Parathyroid adenoma (tissue), 2 donors: ENCODE data around the gene GRIK4.

Experiments used
- H2AFZ ChIP-seq: fragments of 300-600 bp; sonication (generic); one replicate; pipeline ENCODE4 v1.7.0; 2017; ENCODE audit warnings: antibody characterized with exemption, mild to moderate bottlenecking
- H3K27ac ChIP-seq: fragments of 300-600 bp; sonication (generic); one replicate; pipeline ENCODE4 v1.7.0; 2017
- H3K27me3 ChIP-seq: fragments of 300-600 bp; sonication (generic); one replicate; pipeline ENCODE4 v1.7.0; 2017; ENCODE audit warnings: low read length; ENCODE audit not compliant: control insufficient read depth, insufficient read depth
- H3K36me3 ChIP-seq: fragments of 300-600 bp; sonication (generic); one replicate; pipeline ENCODE4 v1.7.0; 2017; ENCODE audit warnings: low read length; ENCODE audit not compliant: control insufficient read depth, insufficient read depth
- H3K4me1 ChIP-seq: fragments of 300-600 bp; sonication (generic); one replicate; pipeline ENCODE4 v1.7.0; 2017; ENCODE audit warnings: control low read depth
- H3K4me2 ChIP-seq: fragments of 300-600 bp; sonication (generic); one replicate; pipeline ENCODE4 v1.7.0; 2017; ENCODE audit warnings: low read length
- H3K4me3 ChIP-seq: fragments of 300-600 bp; sonication (generic); one replicate; pipeline ENCODE4 v1.7.0; 2017; ENCODE audit warnings: low read depth, low read length
- H3K79me2 ChIP-seq: fragments of 300-600 bp; sonication (generic); one replicate; pipeline ENCODE4 v1.7.0; 2017; ENCODE audit warnings: control low read depth
- H3K9ac ChIP-seq: fragments of 300-600 bp; sonication (generic); one replicate; pipeline ENCODE4 v1.7.0; 2017; ENCODE audit warnings: mild to moderate bottlenecking
- H3K9me3 ChIP-seq: fragments of 300-600 bp; sonication (generic); one replicate; pipeline ENCODE4 v1.7.0; 2017; ENCODE audit warnings: low read length; ENCODE audit not compliant: control insufficient read depth
- TF ChIP-seq, protein P1 (sequence below): fragments of 300-600 bp; sonication (generic); IDR thresholded peaks from one replicate; pipeline ENCODE4 v1.7.0; 2017; ENCODE audit warnings: antibody characterized with exemption, mild to moderate bottlenecking
- donor health status: primary hyperparathyroidism.

The GRIK4 gene

GRCh38 chr11:120471131-120471530 is 40.4 kb upstream of the GRIK4 start:
- Histone ChIP-seq H3K79me2 (peaks cover 2% of the 10 kb centered on the region), H3K27me3 (no peaks in the 10 kb centered on the region), H3K4me2 (no peak overlapping the region), H3K27ac (no peak overlapping the region), H3K4me3 (no peak overlapping the region), H3K9ac (no peak overlapping the region), H3K9me3 (no peaks in the 10 kb centered on the region), H2AFZ (no peak overlapping the region), H3K36me3 (no peaks in the 10 kb centered on the region), H3K4me1 (no peaks in the 10 kb centered on the region)
- TF ChIP-seq, protein P1, sequence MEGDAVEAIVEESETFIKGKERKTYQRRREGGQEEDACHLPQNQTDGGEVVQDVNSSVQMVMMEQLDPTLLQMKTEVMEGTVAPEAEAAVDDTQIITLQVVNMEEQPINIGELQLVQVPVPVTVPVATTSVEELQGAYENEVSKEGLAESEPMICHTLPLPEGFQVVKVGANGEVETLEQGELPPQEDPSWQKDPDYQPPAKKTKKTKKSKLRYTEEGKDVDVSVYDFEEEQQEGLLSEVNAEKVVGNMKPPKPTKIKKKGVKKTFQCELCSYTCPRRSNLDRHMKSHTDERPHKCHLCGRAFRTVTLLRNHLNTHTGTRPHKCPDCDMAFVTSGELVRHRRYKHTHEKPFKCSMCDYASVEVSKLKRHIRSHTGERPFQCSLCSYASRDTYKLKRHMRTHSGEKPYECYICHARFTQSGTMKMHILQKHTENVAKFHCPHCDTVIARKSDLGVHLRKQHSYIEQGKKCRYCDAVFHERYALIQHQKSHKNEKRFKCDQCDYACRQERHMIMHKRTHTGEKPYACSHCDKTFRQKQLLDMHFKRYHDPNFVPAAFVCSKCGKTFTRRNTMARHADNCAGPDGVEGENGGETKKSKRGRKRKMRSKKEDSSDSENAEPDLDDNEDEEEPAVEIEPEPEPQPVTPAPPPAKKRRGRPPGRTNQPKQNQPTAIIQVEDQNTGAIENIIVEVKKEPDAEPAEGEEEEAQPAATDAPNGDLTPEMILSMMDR = no peak

DNA sequence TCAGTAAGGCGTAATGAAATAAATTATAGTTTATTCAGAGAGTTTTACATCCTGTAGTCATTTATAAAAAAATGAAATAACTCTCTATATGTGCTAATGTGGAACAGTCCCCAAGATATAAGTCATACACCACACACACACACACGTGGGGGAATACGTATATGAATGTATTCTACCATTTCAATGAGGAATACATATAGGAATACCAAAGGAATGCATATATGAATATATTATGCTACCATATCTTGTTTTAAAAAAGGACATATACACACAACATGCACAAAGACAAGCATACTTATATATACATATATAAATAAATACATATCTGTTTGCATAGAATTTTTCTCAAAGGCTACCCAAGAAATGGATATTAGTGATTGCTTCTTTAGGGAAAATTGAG is 39.6 kb upstream of the GRIK4 start:
- Histone ChIP-seq H3K27ac (no peak overlapping the region), H3K27me3 (no peaks in the 10 kb centered on the region), H3K36me3 (no peaks in the 10 kb centered on the region), H2AFZ (no peak overlapping the region), H3K4me2 (no peak overlapping the region), H3K9ac (no peak overlapping the region), H3K79me2 (peaks cover 2% of the 10 kb centered on the region), H3K4me3 (no peak overlapping the region), H3K4me1 (no peaks in the 10 kb centered on the region), H3K9me3 (no peaks in the 10 kb centered on the region)
- TF ChIP-seq, protein P1 = no peak

DNA sequence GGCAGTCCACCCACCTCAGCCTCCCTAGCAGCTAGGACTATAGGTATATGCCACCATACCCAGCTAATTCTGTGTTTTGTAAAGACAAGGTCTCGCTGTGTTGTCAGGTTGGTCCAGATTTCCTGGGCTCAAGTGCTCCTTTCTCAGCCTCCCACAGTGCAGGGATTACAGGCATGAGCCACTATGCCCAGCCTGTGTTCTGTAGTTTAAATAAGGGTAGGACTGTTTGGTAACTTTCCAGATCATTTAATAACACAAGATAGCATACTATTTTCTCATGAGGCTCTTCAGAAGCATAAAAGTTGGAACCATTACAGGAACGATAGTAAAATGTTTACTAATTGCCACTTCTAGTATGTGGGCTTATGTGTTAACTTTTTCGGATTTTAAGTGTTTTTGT is 38.0 kb upstream of the GRIK4 start:
- Histone ChIP-seq H3K27ac (no peak overlapping the region), H3K36me3 (no peaks in the 10 kb centered on the region), H3K4me1 (no peaks in the 10 kb centered on the region), H3K79me2 (peaks cover 2% of the 10 kb centered on the region), H3K4me2 (no peak overlapping the region), H2AFZ (no peak overlapping the region), H3K9ac (no peak overlapping the region), H3K27me3 (no peaks in the 10 kb centered on the region), H3K9me3 (no peaks in the 10 kb centered on the region), H3K4me3 (no peak overlapping the region)
- TF ChIP-seq, protein P1 = no peak

DNA sequence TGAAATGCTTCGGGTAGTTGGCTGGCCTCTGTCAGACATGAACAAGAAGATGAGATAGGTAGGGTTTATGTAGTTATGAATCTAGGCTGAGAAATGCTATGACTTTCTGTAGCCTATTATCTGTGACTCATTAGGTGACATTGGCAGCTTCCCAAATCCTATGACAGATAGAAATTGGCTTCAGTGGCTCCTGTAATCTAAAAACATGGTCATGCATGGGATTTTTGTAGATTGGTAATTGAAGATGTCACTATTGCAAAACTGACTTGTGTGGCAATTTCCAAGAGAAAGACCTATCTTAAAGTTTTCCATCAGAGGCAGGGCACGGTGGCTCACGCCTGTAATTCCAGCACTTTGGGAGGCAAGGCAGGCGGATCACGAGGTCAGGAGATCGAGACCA is 29.4 kb upstream of the GRIK4 start:
- TF ChIP-seq, protein P1 = no peak
- H2AFZ ChIP-seq = no peak overlapping the region
- H3K4me2 ChIP-seq = no peak overlapping the region
- no peaks in the 10 kb centered on the region for H3K36me3 ChIP-seq
- H3K9me3 ChIP-seq = no peaks in the 10 kb centered on the region
- no peaks in the 10 kb centered on the region for H3K27me3 ChIP-seq
- H3K79me2 ChIP-seq = no peaks in the 10 kb centered on the region
- no peak overlapping the region for H3K4me3 ChIP-seq
- no peak overlapping the region for H3K27ac ChIP-seq
- no peaks in the 10 kb centered on the region for H3K4me1 ChIP-seq
- no peak overlapping the region for H3K9ac ChIP-seq

DNA sequence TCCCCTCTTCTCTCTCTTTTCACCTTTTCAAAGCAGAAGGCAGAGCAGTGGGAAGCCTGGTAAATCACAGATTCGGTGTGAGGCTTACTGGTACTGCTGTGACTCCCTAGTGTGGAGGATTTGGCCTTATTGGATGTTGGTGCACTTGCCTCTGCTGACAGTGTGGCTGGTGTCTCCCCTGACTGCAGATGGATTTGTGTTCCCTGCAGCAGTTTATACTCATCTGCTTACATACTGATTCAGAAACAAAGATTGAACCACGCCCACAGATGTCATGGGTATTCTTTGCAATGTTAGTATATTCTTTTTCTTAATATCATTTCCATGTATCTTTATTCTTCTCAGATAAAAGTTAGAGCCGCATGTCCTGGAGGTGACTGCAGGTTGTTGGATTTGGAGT is 26.8 kb upstream of the GRIK4 start:
- Histone ChIP-seq H3K9me3 (no peaks in the 10 kb centered on the region), H3K79me2 (no peaks in the 10 kb centered on the region), H3K36me3 (no peaks in the 10 kb centered on the region), H3K4me3 (no peak overlapping the region), H3K4me1 (no peaks in the 10 kb centered on the region), H3K4me2 (no peak overlapping the region), H3K27me3 (no peaks in the 10 kb centered on the region), H3K9ac (no peak overlapping the region), H3K27ac (no peak overlapping the region), H2AFZ (no peak overlapping the region)
- TF ChIP-seq, protein P1 = no peak
